ENCODE results near the gene ZNF629.
"Not testable (repeated sequence)": the region's sequence is repeated elsewhere in the genome, so short reads cannot be mapped to it uniquely, and the experiment has no call there.

Gene ZNF629

GRCh38 chr16:30786936-30787612 lies at the start of gene ZNF629:
ZNF629 (minus strand) TSS chr16:30787205; CDS start chr16:30784482, 2,723 bp downstream.
- no peak for DNase-seq (ENCODE audit: low read depth)

- DNase-seq (ENCODE audit: low read depth) = no peak
Observed at GRCh38 chr16:30834130-30834740, 47.2 kb upstream of the ZNF629 start.

- DNase-seq (ENCODE audit: low read depth) = no peak
Observed at GRCh38 chr16:30830072-30830417, 43.0 kb upstream of the ZNF629 start.

DNA sequence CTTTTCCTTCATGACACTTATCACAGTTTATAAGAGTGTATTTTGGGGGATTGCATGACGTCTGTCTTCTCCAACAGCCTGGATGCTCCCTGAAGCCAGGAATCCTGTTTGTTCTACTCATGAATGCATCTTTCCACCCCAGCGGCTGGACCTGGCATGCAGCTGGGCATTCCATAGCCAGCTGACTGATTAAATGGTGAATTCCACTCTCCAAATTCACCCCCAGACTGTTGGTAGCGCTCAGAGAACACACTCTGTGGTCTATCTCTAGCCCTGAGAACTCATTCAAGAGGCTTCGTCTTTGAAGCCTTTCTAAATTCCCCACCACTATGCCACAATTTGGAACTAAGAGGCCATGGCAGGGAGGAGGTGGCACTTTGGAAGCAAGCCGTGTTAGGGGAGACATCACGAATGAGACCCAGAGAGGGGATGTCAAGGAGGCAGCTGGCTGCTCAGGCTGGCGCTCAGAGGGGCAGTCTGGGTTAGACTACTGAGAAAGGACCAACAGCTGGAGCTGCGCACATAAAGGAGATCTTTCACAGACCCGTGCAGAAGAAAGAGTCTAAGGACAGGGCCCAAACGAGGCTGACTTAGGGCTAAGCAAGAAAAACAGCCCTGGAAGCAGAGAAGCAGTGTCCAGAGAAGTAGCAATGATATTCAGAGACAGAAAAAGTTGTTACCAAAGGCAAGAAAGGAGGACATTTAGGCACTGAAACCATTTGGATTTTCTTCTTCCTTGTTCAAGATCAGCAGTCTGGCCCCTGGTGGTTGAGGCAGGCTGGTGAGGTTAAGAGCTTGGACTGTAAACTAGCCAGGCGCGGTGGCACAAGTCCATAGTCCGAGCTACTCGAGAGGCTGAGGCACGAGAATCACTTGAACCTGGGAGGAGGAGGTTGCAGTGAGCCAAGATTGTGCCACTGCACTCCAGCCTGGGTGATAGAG lies 42.4 kb upstream of the ZNF629 start:
- no peak for DNase-seq (ENCODE audit: low read depth)

DNA sequence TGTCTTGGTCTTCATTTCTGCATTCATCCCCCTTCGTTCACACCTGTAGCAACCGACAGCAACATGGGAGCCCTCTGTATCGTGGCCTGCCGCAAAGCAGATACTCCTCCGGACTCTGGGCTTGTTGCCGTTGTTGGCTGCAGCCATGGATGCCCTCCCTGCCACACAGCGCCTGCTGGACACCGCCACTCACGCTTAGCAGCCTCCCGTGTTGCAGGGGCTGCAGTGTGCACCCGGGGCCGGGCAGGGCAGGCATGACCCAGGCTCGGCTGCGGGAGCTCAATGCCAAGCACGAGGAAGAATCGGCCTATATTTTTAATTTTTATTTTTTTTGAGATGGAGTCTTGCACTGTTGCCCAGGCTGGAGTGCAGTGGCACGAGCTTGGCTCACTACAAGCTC lies 34.9 kb upstream of the ZNF629 start:
- no peak for DNase-seq (ENCODE audit: low read depth)

DNA sequence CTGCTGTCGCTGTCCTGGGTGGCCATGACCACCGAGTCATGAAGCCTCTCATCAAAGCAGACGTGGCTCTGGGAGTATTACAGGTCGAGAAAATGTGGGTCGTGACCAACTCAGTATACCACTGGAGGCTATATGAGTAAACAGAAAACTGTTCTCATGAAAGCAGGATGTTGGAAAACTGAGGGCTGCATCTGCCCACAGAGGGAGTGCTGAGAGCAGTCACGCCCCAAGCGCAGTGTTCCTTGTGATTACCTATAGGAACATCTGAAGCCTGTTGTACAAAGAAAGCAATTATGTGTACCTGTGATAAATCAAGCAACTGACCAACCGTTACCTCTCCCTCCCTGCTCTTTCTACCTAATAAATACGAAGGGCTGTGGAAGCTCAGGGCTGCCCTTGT lies 34.4 kb upstream of the ZNF629 start:
- DNase-seq (ENCODE audit: low read depth) = not testable (repeated sequence)

DNA sequence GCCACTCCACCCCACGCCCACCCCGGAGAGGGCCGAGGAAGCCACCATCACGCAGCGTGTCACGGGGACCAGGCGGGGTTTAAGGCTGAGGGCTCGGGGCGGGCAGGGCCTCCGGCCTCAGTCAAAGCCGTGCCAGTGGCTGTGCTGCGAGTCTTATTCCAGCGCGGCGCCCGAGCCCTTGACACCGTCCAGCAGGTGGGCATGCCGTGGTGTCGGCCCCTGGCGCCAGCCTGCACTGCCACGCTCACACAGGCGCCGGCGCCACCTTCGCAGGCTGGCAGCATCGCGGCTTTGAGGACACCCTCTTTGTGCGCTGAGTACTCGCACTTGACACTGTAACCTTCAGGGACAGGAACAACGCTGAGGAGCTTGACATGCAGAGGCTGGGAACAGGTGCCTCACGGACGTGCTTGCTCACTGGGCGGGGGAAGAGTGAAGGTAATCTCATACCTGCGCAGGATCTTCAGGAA lies 34.0 kb upstream of the ZNF629 start:
- no peak for DNase-seq (ENCODE audit: low read depth)

DNA sequence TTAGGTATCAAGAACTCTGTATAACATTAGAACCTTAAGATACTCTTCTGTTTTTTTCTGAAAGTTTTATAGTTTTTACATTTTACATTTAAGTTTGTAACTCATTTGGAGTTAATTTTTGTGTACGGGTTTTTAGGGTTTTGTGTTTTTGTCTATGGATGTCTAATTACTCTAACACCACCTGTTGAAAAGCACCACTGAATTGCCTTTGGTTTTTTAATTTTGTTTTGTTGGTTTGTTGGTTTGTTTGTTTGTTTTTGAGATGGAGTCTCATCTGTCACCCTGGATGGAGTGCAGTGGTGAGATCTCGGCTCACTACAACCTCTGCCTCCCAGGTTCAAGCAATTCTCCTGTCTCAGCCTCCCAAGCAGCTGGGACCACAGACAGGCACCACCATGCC lies 29.8 kb upstream of the ZNF629 start:
- no peak for DNase-seq (ENCODE audit: low read depth)

DNA sequence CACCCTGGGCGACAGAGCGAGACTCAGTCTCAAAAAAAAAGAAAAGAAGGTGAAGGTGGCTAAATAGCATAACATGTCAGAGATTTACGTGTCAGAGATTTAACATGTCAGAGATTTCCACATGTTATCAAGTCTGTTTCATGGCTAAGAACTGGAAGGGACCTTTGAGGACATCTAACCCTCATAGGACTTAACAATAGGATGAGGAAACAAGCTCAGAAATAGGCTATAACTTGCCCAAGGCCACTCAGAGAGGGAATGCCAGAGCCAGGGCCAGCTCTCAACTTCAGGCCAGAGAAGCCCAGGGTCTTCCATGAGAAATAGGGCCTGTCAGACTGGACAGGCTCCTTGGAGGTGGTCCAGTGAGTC lies 26.8 kb upstream of the ZNF629 start:
- DNase-seq (ENCODE audit: low read depth) = no peak

DNA sequence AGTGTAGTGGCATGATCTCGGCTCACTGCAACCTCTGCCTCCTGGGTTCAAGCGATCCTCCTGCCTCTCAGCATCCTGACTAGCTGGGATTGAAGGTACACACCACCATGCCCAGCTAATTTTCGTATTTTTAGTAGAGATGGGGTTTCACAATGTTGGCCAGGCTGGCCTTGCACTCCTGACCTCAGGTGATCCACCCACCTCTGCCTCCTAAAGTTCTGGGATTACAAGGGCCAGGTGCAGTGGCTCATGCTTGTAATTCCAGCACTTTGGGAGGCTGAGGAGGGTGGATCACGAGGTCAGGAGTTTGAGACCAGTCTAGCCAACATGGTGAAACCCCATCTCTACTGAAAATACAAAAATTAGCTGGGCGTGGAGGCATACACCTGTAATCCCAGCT lies 22.7 kb upstream of the ZNF629 start:
- not testable (repeated sequence) for DNase-seq (ENCODE audit: low read depth)

DNA sequence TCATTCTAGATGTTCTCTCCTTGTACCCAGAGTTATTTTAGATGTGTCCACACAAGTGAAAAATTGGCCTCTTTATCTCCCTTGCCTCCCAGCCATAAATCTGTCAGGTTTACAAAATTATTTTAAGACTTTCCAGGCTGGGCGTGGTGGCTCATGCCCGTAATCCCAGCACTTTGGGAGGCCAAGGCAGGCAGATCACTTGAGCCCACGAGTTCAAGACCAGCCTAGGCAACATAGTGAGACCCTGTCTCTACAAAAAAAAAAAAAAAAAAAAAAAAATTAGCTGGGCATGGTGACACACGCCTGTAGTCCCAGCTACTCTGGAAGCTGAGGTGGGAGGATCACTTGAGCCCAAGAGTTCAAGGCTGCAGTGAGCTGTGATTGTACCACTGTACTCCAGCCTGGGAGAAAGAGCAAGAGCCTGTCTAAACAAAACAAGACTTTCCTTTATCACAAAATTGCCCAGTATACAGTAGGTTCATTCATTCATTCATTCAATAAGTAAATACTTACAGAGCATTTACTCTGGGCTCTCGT lies 22.0 kb upstream of the ZNF629 start:
- DNase-seq (ENCODE audit: low read depth) = not testable (repeated sequence)

- no peak for DNase-seq (ENCODE audit: low read depth)
Observed at GRCh38 chr16:30808146-30808545, 21.1 kb upstream of the ZNF629 start.

DNA sequence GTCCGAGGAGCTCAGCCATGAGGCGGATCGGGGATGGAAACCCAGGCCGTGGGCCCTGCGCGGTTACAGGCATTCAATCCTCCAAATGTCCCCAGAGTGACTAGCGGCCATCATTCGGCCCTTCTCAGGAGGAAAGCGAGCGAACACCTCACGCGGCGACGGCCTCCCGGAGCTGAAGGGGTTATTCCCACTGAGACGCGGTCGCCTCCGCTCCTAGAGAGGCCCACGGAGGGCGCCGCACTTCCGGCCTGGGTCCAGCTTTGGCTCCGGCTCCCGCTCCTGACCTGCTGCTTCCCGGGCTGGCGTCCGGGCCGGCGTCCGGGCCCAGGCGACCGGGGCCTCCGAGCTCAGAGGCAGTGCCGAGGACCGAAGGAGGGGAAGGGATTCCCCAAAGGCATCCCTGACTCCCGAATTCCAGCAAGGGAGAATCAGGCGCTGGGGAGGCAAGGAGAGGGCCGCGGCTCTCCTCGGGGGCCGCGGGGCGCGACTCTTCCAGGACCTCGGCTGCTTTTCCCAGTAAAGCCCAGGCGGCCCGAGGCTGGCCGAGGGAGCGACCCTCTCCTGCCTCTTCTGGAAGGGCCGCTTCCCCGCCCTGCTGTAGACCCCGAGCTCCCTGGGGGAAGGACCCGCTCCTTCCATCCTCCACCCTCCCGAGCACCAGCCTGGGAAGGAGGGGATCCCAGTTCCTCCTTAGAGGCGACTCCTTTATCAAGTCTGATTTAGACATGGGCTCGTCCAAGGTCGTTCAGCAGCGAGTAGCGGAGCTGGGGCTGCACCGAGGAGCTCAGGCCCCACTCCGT lies 18.6 kb upstream of the ZNF629 start:
- DNase-seq (ENCODE audit: low read depth) = peak; percentile 37

- DNase-seq (ENCODE audit: low read depth) = no peak
Observed at GRCh38 chr16:30805056-30805369, 18.0 kb upstream of the ZNF629 start.

DNA sequence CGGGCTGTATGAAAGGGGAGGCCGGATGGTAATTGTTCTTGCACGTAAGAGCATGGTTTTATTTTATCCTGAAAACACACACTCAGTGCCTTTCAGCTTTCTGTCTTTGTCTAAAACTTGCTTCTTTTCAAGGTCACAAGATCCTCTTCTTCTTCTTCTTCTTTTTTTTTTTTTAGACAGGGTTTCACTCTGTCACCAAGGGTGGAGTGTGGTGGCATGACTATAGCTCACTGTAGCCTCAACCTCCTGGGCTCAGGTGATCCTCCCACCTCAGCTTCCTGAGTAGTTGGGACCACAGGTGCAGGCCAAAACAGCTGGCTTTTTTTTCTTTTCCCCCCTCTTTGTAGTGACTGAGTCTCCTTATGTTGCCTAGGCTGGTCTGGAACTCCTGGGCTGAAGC lies 15.9 kb upstream of the ZNF629 start:
- DNase-seq (ENCODE audit: low read depth) = no peak

DNA sequence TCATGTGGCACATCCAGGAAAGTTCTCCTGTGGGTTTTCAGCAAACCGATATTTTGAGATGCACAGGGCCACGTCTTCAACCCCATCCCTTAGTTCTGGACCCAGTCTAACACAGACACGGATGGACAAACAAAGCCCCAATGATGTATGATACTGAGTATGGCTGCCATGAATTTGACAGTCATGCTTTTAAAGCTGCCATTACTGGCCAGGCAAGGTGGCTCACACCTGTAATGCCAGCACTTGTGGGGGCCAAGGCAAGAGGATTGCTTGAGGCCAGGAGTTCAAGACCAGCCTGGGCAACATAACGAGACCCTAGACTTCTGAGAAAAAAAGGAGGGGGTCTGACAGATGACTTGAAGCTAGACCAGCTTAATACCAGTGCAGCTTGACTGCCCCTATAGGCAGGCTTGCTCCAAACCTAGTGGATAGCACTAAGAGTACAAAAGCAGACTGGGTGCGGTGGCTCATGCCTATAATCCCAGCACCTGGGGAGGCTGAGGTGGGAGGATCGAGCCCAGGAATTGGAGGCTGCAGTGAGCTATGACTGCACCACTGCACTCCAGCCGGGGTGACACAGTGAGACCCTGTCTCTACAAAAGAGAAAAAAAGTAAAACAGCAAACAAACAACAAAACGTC lies 10.8 kb upstream of the ZNF629 start:
- DNase-seq (ENCODE audit: low read depth) = no peak

DNA sequence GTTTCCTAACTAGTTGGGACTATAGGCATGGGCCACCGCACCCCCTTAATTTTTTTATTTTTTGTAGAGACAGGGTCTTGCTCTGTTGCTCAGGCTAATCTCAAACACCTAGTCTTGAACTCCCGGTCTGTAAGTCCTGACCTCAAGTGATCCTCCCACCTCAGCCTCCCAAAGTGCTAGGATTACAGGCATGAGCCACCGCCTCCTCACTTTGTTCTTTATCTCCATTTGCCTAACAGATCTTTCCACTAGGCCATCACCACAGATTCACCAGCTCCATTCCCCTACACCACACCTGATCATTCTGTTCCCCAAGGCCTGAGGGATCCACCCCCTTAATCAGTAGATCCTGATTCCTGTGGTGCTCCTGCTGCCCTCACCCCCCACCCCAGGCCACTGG lies 7.6 kb upstream of the ZNF629 start:
- no peak for DNase-seq (ENCODE audit: low read depth)

GRCh38 chr16:30793508-30794069 lies 6.6 kb upstream of the ZNF629 start:
- DNase-seq (ENCODE audit: low read depth) = no peak

DNA sequence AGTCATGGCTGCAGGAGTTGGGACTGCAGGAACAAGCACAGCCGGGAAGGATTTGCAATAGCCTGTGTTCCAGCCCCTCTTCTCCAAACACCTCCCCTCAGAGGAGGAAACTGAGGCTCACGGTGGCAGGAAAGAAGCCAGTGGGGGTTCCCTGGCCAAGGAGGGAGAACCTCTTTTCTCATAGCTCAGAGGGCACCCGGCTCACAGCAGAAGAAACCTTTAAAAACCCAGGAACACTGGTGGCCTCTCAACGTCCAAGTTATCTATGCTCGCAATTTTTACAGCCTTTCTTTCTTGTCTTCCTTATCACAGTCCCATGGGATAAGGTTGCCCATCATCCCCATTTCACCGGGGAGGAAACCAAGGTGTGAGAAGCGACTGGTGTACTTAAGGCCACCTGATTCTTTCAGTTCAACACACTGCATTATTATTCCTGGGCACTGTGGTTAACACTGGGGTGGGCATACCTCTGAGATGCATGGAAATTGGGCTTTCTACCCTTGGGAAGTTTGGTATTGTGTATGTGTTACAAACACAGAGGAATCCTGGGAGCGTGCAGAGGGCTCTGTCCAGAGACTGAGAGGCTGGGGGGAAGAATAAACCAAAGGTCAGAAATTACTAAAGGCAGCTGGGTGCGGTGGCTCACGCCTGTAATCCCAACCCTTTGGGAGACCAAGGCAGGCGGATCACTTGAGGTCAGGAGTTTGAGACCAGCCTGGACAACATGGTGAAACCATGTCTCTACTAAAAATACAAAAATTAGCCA lies 791 bp upstream of the ZNF629 start:
- DNase-seq (ENCODE audit: low read depth) = no peak
